Astrocyte (in vitro differentiated cells and primary cell): Measurements from ENCODE around the gene SERPINA10. TPM values are rescaled to one million over a fixed set of nuclear protein-coding genes. Genes with fewer than 3 reads are reported as not detected.

Source experiments
- DNase-seq: peaks from one replicate; pipeline ENCODE4 v3.0.0-alpha.2; 2010; ENCODE audit warnings: low read depth
- FAIRE-seq: peaks from 2 replicates; lab custom pipeline; 2011; peaks lifted over from hg19 to GRCh38; lab: Jason Lieb, UNC
- H2AFZ ChIP-seq: 2 replicates; pipeline ENCODE4 v1.6.0; 2012; ENCODE audit warnings: low read depth, low read length, inconsistent platforms
- H3K27ac ChIP-seq: 2 replicates; pipeline ENCODE4 v1.5.1; 2011; ENCODE audit warnings: low read depth, low read length, inconsistent platforms
- H3K27me3 ChIP-seq: 2 replicates; pipeline ENCODE4 v1.6.0; 2011; ENCODE audit warnings: low read length, inconsistent platforms; ENCODE audit not compliant: insufficient read depth
- H3K36me3 ChIP-seq: 2 replicates; pipeline ENCODE4 v1.5.1; 2011; ENCODE audit warnings: low read length, inconsistent platforms; ENCODE audit not compliant: insufficient read depth
- H3K4me1 ChIP-seq: 2 replicates; pipeline ENCODE4 v1.5.1; 2011; ENCODE audit warnings: low read length, inconsistent platforms; ENCODE audit not compliant: insufficient read depth
- H3K4me2 ChIP-seq: 2 replicates; pipeline ENCODE4 v1.6.0; 2012; ENCODE audit warnings: low read length, inconsistent platforms
- H3K4me3 ChIP-seq: 2 replicates; pipeline ENCODE4 v1.5.1; 2011; ENCODE audit warnings: low read depth, mild to moderate bottlenecking, low read length, inconsistent platforms; ENCODE audit not compliant: insufficient read depth
- H3K79me2 ChIP-seq: 2 replicates; pipeline ENCODE4 v1.6.0; 2012; ENCODE audit warnings: mild to moderate bottlenecking, low read length, inconsistent platforms; ENCODE audit not compliant: insufficient read depth
- H3K9ac ChIP-seq: 2 replicates; pipeline ENCODE4 v1.6.0; 2012; ENCODE audit warnings: mild to moderate bottlenecking, low read length, inconsistent platforms
- H3K9me3 ChIP-seq: 2 replicates; pipeline ENCODE4 v1.5.1; 2012; ENCODE audit warnings: low read depth, mild to moderate bottlenecking, low read length, inconsistent platforms; ENCODE audit not compliant: insufficient read depth
- H4K20me1 ChIP-seq: 2 replicates; pipeline ENCODE4 v1.6.0; 2012; ENCODE audit warnings: low read length, inconsistent platforms; ENCODE audit not compliant: insufficient read depth
- H3K27ac Mint-ChIP-seq: one replicate; pipeline ENCODE4 v1.8.0; 2021; ENCODE audit warnings: mild to moderate bottlenecking, mixed read lengths; ENCODE audit not compliant: unreplicated experiment
- H3K27me3 Mint-ChIP-seq: one replicate; pipeline ENCODE4 v1.8.0; 2021; ENCODE audit warnings: low read depth, mixed read lengths; ENCODE audit not compliant: unreplicated experiment
- H3K36me3 Mint-ChIP-seq: one replicate; pipeline ENCODE4 v1.8.0; 2021; ENCODE audit warnings: low read depth, mixed read lengths; ENCODE audit not compliant: unreplicated experiment
- H3K4me1 Mint-ChIP-seq: one replicate; pipeline ENCODE4 v1.8.0; 2021; ENCODE audit warnings: low read depth, mixed read lengths; ENCODE audit not compliant: unreplicated experiment
- H3K4me3 Mint-ChIP-seq: one replicate; pipeline ENCODE4 v1.8.0; 2021; ENCODE audit warnings: mild to moderate bottlenecking, moderate library complexity, mixed read lengths; ENCODE audit not compliant: unreplicated experiment
- H3K9me3 Mint-ChIP-seq: one replicate; pipeline ENCODE4 v1.8.0; 2021; ENCODE audit warnings: mild to moderate bottlenecking, mixed read lengths; ENCODE audit not compliant: unreplicated experiment
- EZH2 ChIP-seq: IDR thresholded peaks from 2 replicates; pipeline ENCODE4 v1.6.1; 2012; ENCODE audit warnings: mild to moderate bottlenecking, low read length, inconsistent platforms; ENCODE audit not compliant: insufficient read depth
- total RNA-seq: library from RNA; stranded (reverse); gene quantifications from 2 replicates; pipeline ENCODE4 v1.2.1, GENCODE V29; 2021
- TF ChIP-seq, protein P1 (sequence below): IDR thresholded peaks from 2 replicates; pipeline ENCODE4 v1.5.1; 2011; ENCODE audit warnings: low read depth, mild to moderate bottlenecking, inconsistent platforms, low read length, moderate library complexity; ENCODE audit not compliant: insufficient read depth

Gene SERPINA10
- total RNA-seq, 1 donor from 2014 or later: not detected

DNA sequence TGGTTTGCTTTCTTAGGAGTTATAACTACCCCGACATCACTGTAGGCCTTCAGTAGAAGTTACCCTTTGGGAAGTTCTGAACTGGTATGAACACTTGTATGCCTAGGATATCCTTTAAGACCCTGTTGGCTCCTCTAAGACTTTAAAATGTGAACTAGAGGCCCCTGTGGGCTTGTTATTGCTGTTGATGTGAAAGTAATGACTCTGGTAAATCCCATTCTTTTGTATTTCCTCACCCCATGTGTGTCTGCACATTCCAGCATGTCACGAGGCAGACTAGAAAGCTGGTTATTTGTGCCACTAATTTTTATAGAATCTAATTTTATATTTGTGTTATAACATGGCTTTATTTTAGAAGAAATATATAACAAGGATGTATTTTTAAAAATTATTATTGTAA is 48.9 kb downstream of the SERPINA10 start:
- peaks cover 6% of the 10 kb centered on the region for H3K36me3 Mint-ChIP-seq
- Histone ChIP-seq H3K79me2 (no peaks in the 10 kb centered on the region), H3K27ac (no peak overlapping the region), H3K27me3 (no peaks in the 10 kb centered on the region), H3K36me3 (no peaks in the 10 kb centered on the region), H3K9me3 (no peaks in the 10 kb centered on the region), H3K4me2 (no peak overlapping the region), H4K20me1 (no peaks in the 10 kb centered on the region), H3K9ac (no peak overlapping the region), H2AFZ (no peak overlapping the region), H3K4me3 (no peak overlapping the region), H3K4me1 (no peaks in the 10 kb centered on the region)
- DNase-seq (no peak), FAIRE-seq (no peak)
- H3K27ac Mint-ChIP-seq: no peak overlapping the region
- TF ChIP-seq, protein P1, sequence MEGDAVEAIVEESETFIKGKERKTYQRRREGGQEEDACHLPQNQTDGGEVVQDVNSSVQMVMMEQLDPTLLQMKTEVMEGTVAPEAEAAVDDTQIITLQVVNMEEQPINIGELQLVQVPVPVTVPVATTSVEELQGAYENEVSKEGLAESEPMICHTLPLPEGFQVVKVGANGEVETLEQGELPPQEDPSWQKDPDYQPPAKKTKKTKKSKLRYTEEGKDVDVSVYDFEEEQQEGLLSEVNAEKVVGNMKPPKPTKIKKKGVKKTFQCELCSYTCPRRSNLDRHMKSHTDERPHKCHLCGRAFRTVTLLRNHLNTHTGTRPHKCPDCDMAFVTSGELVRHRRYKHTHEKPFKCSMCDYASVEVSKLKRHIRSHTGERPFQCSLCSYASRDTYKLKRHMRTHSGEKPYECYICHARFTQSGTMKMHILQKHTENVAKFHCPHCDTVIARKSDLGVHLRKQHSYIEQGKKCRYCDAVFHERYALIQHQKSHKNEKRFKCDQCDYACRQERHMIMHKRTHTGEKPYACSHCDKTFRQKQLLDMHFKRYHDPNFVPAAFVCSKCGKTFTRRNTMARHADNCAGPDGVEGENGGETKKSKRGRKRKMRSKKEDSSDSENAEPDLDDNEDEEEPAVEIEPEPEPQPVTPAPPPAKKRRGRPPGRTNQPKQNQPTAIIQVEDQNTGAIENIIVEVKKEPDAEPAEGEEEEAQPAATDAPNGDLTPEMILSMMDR: no peak
- TF ChIP-seq EZH2: no peak
- no peaks in the 10 kb centered on the region for H3K9me3 Mint-ChIP-seq
- no peaks in the 10 kb centered on the region for H3K27me3 Mint-ChIP-seq
- H3K4me3 Mint-ChIP-seq: no peak overlapping the region
- H3K4me1 Mint-ChIP-seq: no peaks in the 10 kb centered on the region

DNA sequence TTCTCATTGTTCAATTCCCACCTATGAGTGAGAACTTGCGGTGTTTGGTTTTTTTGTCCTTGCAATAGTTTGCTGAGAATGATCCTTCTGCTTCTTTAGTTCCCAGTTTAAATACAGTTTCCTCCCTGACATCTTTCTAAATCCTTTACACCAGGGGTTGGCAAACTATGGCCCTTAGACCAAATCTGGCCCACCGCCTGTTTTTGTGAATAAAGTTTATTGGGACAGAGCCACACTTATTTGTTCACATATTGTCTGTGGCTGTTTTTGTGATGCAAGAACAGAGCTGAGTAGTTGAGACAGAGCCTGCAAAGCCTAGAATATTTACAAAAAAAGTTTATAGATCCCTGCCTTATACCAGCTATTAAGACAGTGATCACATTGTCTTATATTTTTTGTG is 53.7 kb downstream of the SERPINA10 start:
- Histone ChIP-seq H4K20me1 (no peaks in the 10 kb centered on the region), H3K27ac (no peak overlapping the region), H3K9me3 (no peaks in the 10 kb centered on the region), H3K4me1 (no peaks in the 10 kb centered on the region), H3K4me3 (no peak overlapping the region), H2AFZ (no peak overlapping the region), H3K4me2 (no peak overlapping the region), H3K36me3 (no peaks in the 10 kb centered on the region), H3K9ac (no peak overlapping the region), H3K27me3 (no peaks in the 10 kb centered on the region), H3K79me2 (no peaks in the 10 kb centered on the region)
- Mint-ChIP-seq H3K4me3 (no peak overlapping the region), H3K27me3 (no peaks in the 10 kb centered on the region), H3K9me3 (no peaks in the 10 kb centered on the region), H3K36me3 (peaks cover 7% of the 10 kb centered on the region), H3K27ac (no peak overlapping the region), H3K4me1 (no peaks in the 10 kb centered on the region)
- FAIRE-seq (no peak), DNase-seq (no peak)
- no peak for TF ChIP-seq EZH2
- TF ChIP-seq, protein P1: no peak

DNA sequence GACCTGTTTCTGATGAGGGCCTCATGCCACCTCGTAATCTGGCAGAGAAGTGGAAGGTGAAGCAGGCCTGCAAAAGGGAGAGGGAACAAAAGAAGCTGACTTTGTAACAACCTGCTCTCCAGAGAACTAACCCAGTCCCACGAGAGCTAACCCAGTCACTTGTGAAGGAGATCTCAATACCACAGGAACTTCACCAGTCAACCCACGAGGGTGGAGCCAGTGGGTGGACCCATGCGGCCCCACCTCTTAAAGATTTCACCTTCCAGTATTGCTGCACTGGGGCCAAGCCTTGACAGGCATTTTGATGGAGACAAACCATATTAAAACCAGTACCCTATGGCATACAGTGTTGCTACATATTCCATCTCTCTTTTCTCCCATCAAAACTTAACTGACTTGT is 55.1 kb downstream of the SERPINA10 start:
- Histone ChIP-seq H3K36me3 (no peaks in the 10 kb centered on the region), H3K9ac (no peak overlapping the region), H3K4me1 (no peaks in the 10 kb centered on the region), H3K9me3 (no peaks in the 10 kb centered on the region), H3K79me2 (no peaks in the 10 kb centered on the region), H3K27ac (no peak overlapping the region), H2AFZ (no peak overlapping the region), H3K4me3 (no peak overlapping the region), H3K4me2 (no peak overlapping the region), H3K27me3 (no peaks in the 10 kb centered on the region), H4K20me1 (no peaks in the 10 kb centered on the region)
- H3K27me3 Mint-ChIP-seq: no peaks in the 10 kb centered on the region
- no peak overlapping the region for H3K27ac Mint-ChIP-seq
- no peak for DNase-seq
- no peaks in the 10 kb centered on the region for H3K9me3 Mint-ChIP-seq
- H3K4me3 Mint-ChIP-seq: no peak overlapping the region
- TF ChIP-seq, protein P1: no peak
- no peak for TF ChIP-seq EZH2
- H3K4me1 Mint-ChIP-seq: no peaks in the 10 kb centered on the region
- FAIRE-seq: no peak
- H3K36me3 Mint-ChIP-seq: peaks cover 5% of the 10 kb centered on the region
